NT2/D1 (cell line): ENCODE data around the gene TPCN2.

Experiments used
- SUZ12 ChIP-seq: IDR thresholded peaks from 2 replicates; pipeline ENCODE4 v1.6.1; 2011; ENCODE audit not compliant: insufficient read length, insufficient read depth; ENCODE audit errors: extremely low read depth
- YY1 ChIP-seq: IDR thresholded peaks from 2 replicates; pipeline ENCODE4 v1.6.1; 2011; ENCODE audit not compliant: insufficient read length, insufficient read depth
- ZNF274 ChIP-seq: IDR thresholded peaks from 2 replicates; pipeline ENCODE4 v1.6.1; 2011; ENCODE audit warnings: mild to moderate bottlenecking, low read depth, low read length

DNA sequence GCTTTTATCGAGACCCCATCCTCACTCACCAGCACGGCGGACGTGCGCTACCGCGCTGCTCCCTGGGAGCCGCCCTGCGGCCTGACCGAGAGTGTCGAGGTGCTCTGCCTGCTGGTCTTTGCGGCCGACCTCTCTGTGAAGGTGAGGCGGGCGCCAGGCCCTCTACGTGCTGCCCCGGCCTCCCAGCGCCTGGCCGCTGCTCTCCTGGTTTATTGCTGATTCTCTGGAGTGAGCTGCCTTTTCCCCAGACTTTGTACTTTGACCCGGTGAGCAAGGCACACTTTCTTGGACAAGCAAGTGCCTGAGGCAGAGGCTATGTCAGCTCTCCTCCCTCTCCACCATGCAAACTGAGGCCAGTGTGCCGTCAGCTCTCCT is 6.5 kb downstream of the TPCN2 start:
- TF ChIP-seq YY1 (no peak), SUZ12 (no peak), ZNF274 (no peak)
